Fibroblast of the aortic adventitia (primary cell): Measurements from ENCODE around the gene XYLT1. TPM values are rescaled to one million over a fixed set of nuclear protein-coding genes. Genes with fewer than 3 reads are reported as not detected.

ENCODE experiments used
- DNase-seq: peaks from one replicate; pipeline ENCODE4 v3.0.0-alpha.2; 2010; ENCODE audit warnings: low read depth
- H3K4me3 ChIP-seq: 2 replicates; pipeline ENCODE4 v1.5.1; 2011; ENCODE audit warnings: low read depth, mild to moderate bottlenecking, control low read depth, low read length, moderate library complexity
- total RNA-seq: library from RNA; depleted of rRNA; stranded (reverse); fragments of >200 nt; gene quantifications from 2 replicates; pipeline ENCODE4 v1.2.3, GENCODE V29; 2012; ENCODE audit warnings: low replicate concordance
- TF ChIP-seq, protein P1 (sequence below): IDR thresholded peaks from 2 replicates; pipeline ENCODE4 v1.5.1; 2011; ENCODE audit warnings: mild to moderate bottlenecking, low read length, control low read depth, inconsistent platforms; ENCODE audit not compliant: insufficient read depth

XYLT1 gene
- total RNA-seq, 1 donor: 32.7 TPM

DNA sequence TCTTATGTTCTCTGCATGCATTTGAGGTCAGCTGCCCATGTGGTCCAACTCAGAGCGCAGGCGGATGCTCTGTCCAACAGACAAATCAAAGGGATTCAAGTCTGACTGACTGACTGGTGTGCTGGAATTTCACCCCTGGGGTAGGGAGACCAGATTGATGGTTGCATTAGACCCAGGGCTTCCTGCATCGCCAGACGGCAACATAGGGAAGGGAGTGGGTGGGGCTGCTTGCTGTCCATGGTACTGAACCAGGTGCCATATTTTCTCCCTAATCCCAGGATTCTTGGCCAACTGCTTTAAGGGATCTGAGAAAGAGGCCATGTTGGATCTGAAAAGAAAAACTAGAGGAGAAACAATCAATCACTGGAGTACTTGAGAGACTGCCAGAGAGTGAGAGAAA, 332.0 kb downstream of the XYLT1 start:
- peak; percentile 11 for DNase-seq
- no peak overlapping the region for H3K4me3 ChIP-seq
- TF ChIP-seq, protein P1, sequence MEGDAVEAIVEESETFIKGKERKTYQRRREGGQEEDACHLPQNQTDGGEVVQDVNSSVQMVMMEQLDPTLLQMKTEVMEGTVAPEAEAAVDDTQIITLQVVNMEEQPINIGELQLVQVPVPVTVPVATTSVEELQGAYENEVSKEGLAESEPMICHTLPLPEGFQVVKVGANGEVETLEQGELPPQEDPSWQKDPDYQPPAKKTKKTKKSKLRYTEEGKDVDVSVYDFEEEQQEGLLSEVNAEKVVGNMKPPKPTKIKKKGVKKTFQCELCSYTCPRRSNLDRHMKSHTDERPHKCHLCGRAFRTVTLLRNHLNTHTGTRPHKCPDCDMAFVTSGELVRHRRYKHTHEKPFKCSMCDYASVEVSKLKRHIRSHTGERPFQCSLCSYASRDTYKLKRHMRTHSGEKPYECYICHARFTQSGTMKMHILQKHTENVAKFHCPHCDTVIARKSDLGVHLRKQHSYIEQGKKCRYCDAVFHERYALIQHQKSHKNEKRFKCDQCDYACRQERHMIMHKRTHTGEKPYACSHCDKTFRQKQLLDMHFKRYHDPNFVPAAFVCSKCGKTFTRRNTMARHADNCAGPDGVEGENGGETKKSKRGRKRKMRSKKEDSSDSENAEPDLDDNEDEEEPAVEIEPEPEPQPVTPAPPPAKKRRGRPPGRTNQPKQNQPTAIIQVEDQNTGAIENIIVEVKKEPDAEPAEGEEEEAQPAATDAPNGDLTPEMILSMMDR: no peak

DNA sequence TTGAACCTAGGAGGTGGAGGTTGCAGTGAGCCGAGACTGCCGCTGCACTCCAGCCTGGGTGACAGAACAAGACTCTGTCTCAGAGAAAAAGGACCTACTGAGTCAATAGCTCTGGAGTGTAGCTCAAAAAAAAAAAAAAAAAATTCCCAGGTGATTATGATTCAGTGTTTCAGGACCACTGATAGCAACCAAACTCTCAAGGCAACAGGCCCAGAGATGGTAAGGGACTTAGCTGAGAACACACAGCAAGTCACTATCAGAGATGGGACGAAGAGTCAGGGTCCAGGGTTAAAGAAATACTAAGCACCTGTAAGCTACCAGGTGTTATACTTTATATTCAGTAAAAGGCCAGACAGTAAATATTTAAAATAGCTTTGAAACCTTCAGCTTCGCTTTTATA, 335.3 kb downstream of the XYLT1 start:
- TF ChIP-seq, protein P1: no peak

DNA sequence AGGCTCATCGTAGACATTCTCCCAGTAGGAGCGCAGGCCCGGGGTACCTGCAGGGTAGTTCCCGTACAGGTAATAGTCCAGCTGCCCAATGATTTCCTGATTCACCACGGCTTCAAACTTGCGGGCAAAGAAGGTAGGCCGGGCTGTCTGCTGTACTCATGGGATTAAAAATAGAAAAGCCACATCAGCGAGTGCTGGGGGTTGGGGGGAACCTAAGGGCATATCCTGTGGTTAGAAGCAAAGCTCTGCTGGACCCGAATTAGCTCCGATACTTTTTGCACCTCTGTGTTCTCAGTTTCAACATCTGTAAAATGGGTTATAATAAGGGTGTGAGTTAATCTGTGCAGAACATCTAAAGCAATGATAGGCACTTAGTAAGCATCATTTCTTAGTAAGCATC, 336.2 kb downstream of the XYLT1 start:
- no peak for DNase-seq
- TF ChIP-seq, protein P1: no peak
- no peak overlapping the region for H3K4me3 ChIP-seq

More for the DNA sequence above, 335.3 kb downstream of the XYLT1 start:
- H3K4me3 ChIP-seq: no peak overlapping the region
- no peak for DNase-seq

DNA sequence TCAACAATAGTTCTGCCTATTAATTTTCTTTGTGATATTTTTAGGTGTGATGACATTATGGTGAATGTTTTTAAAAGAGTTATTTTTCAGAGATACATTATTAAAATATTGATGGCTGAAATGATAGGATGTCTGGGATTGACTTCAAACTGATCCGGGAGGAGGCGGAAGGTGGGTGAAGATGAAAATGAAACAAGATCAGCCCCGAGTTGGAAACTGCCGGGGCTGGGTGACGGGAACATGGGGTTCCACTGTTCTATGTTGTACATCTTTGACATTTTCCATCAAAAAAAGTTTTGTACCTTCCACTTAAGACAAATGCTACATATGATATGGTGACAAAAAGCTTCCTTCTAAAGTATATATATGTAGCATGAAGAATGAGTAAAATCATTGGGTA, 336.9 kb downstream of the XYLT1 start:
- TF ChIP-seq, protein P1: no peak
- no peak for DNase-seq
- no peak overlapping the region for H3K4me3 ChIP-seq

DNA sequence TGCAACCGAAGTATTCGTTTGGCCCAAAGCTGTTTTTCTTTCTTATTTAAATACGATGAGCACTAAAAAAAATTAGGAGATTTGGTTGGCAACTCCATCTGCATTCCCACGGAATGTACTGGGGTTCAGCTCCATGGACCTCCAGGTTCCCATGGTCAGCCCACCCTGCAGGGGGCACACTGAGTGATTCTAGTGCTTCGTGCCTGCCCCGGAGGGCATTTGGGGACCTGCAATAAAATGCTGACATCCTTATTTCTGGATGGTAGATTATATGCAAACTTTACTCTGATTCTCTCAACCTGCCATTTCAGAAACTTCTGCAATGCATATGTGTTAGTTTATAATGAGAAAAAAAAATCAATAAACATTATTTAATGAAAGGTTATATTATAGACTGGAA, 339.4 kb downstream of the XYLT1 start:
- H3K4me3 ChIP-seq: no peak overlapping the region
- no peak for DNase-seq
- TF ChIP-seq, protein P1: no peak

DNA sequence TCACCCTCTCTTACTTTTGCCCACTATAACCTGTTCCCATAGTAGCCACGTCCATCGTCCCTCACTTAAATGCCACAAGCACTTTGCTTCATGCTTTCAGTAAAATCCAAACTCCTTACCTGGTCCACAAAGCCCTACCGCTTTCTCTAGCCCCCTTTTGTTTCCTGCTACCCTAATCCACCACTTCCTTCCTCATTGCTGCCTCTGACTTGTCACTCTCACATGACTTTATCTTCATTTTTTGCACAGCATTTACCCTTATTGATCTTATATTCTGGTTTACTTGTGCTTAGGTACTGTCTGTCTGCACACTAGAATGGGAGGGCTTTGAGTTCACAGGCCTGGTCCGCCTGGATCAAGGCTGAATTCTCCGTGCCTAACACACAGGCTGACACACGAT, 340.0 kb downstream of the XYLT1 start:
- DNase-seq: no peak
- TF ChIP-seq, protein P1: no peak
- H3K4me3 ChIP-seq: no peak overlapping the region

DNA sequence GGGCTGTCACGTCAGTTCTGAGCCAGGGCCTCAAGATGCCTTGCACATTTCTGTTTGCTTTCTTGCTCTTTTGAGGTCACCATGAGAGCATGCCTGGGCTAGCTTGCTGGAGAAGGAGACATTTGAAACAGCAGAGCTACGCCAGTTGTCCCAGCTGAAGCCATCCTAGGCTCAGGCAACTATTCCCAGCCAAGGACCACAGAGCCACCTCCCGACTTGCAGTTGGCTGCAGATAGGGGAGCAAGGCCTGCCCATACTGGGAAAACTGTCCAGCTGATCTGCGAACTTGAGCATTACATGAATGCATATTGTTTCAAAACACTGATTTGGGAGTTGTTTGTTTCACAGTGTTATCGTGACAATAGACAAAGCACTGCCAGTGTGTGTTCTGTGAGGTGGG, 340.8 kb downstream of the XYLT1 start:
- DNase-seq: no peak
- TF ChIP-seq, protein P1: no peak
- no peak overlapping the region for H3K4me3 ChIP-seq
